Gastrocnemius medialis (tissue), 4 donors: ENCODE data around the gene TMEM132A. TPM values are rescaled to one million over a fixed set of nuclear protein-coding genes. Genes with fewer than 3 reads are reported as not detected.

Experiments
- ATAC-seq, 2 donors: fragments of 150-250 bp; one replicate each; pipeline ENCODE4 v1.9.1; 2016
- DNase-seq, 2 donors: peaks; one replicate each; pipeline ENCODE4 v3.0.0-alpha.2; 2019
- H3K27ac ChIP-seq, 4 donors: fragments of 200-600 bp; sonication (generic); 1 replicate in 1 of 4; 2 replicates in 3 of 4; pipeline ENCODE4 v1.5.1; 2016 to 2018; ENCODE audit warnings: mild to moderate bottlenecking in 2 of 4, moderate library complexity in 1 of 4
- H3K27me3 ChIP-seq, 3 donors: fragments of 200-600 bp; sonication (generic) in 2 of 3; 1 replicate in 1 of 3; 2 replicates in 2 of 3; pipeline versions ENCODE4 v1.5.1 to v1.6.0; 2016 to 2019; ENCODE audit warnings: mild to moderate bottlenecking in 1 of 3, moderate library complexity in 1 of 3
- H3K36me3 ChIP-seq, 2 donors: fragments of 200-600 bp; sonication (generic) in 1 of 2; one replicate each; pipeline ENCODE4 v1.5.1; 2017 to 2018
- H3K4me1 ChIP-seq, 2 donors: fragments of 200-600 bp; sonication (generic) in 1 of 2; one replicate each; pipeline ENCODE4 v1.5.1; 2016 to 2017; ENCODE audit warnings: mild to moderate bottlenecking in 2 of 2
- H3K4me3 ChIP-seq, 4 donors: fragments of 200-600 bp; sonication (generic) in 3 of 4; 1 replicate in 1 of 4; 2 replicates in 3 of 4; pipeline ENCODE4 v1.5.1; 2016 to 2019; ENCODE audit warnings: mild to moderate bottlenecking in 2 of 4
- H3K9me3 ChIP-seq, 3 donors: fragments of 200-600 bp; sonication (generic) in 2 of 3; 1 replicate in 1 of 3; 2 replicates in 2 of 3; pipeline ENCODE4 v1.5.1; 2016 to 2019
- CTCF ChIP-seq, 5 experiments: fragments of 450-650 bp in 3 of 5; fragments of 200-600 bp in 2 of 5; sonication (generic) in 2 of 5; IDR thresholded peaks in 4 of 5; conservative IDR thresholded peaks in 1 of 5; 1 replicate in 4 of 5; 2 replicates in 1 of 5; pipeline ENCODE4 v1.5.1; 2016 to 2019; ENCODE audit warnings: antibody characterized with exemption in 5 of 5, mild to moderate bottlenecking in 3 of 5, moderate library complexity in 3 of 5
- POLR2A ChIP-seq, 2 donors: fragments of 450-650 bp; IDR thresholded peaks; one replicate each; pipeline ENCODE4 v1.6.1; 2017; ENCODE audit warnings: antibody characterized with exemption in 2 of 2, mild to moderate bottlenecking in 2 of 2, moderate library complexity in 2 of 2
- in situ Hi-C, 4 donors: fragments of 200-750 bp; cut with MboI; loops; one replicate each; pipeline versions ENCODE4 v1.15.0 to v1.8.0; 2017; ENCODE audit warnings: low sequenced_read_pairs in 4 of 4
- intact Hi-C: fragments of 100-400 bp; cut with DNase I; formaldehyde crosslinking; loops from one replicate; pipeline ENCODE4 v1.15.1; 2023; ENCODE audit warnings: low total_unique reads
- total RNA-seq, 4 donors: library from RNA; depleted of rRNA; stranded (reverse); fragments of >200 nt; gene quantifications; one replicate each; pipeline versions ENCODE4 v1.1.0 to v1.2.3, GENCODE V29; 2016

TMEM132A gene
- total RNA-seq, 4 donors from 2014 or later = 2.5 to 3.7 (median 3.1) TPM

- no peak for DNase-seq
- in situ Hi-C loops (no loop called here), intact Hi-C loops (no loop called here)
- Histone ChIP-seq H3K36me3 (peaks cover 0 to 22% of the 10 kb centered on the region in 2 donors), H3K4me1 (peaks cover 6 to 16% of the 10 kb centered on the region in 2 donors), H3K4me3 (no peak overlapping the region), H3K27ac (no peak overlapping the region), H3K9me3 (no peaks in the 10 kb centered on the region), H3K27me3 (peaks cover 10 to 29% (median 21%) of the 10 kb centered on the region in 3 donors)
- TF ChIP-seq POLR2A (IDR thresholded peaks at IDR 0.05) = no peak
- TF ChIP-seq CTCF (IDR thresholded peaks at IDR 0.05 in 4 of 5, conservative IDR thresholded peaks at IDR 0.05 in 1 of 5) = no peak
- ATAC-seq = no peak
Observed at GRCh38 chr11:60925868-60926267, 1.6 kb downstream of the TMEM132A start.

GRCh38 chr11:60926500-60926899 lies 2.2 kb downstream of the TMEM132A start:
- H3K27ac ChIP-seq = no peak overlapping the region
- intact Hi-C loops (no loop called here), in situ Hi-C loops (no loop called here)
- no peak for DNase-seq
- TF ChIP-seq CTCF (IDR thresholded peaks at IDR 0.05 in 4 of 5, conservative IDR thresholded peaks at IDR 0.05 in 1 of 5) = no peak
- no peak for TF ChIP-seq POLR2A (IDR thresholded peaks at IDR 0.05)
- peaks cover 6 to 16% of the 10 kb centered on the region in 2 donors for H3K4me1 ChIP-seq
- H3K27me3 ChIP-seq = peaks cover 10 to 29% (median 21%) of the 10 kb centered on the region in 3 donors
- no peak for ATAC-seq
- H3K9me3 ChIP-seq = no peaks in the 10 kb centered on the region
- H3K4me3 ChIP-seq = no peak overlapping the region
- peaks cover 0 to 16% of the 10 kb centered on the region in 2 donors for H3K36me3 ChIP-seq

GRCh38 chr11:60927061-60927592 lies 2.9 kb downstream of the TMEM132A start:
- Histone ChIP-seq H3K4me3 (no peak overlapping the region), H3K27me3 (peaks cover 10 to 29% (median 21%) of the 10 kb centered on the region in 3 donors), H3K27ac (no peak overlapping the region), H3K4me1 (peaks cover 6 to 16% of the 10 kb centered on the region in 2 donors), H3K36me3 (peaks cover 0 to 10% of the 10 kb centered on the region in 2 donors), H3K9me3 (no peaks in the 10 kb centered on the region)
- TF ChIP-seq POLR2A (IDR thresholded peaks at IDR 0.05) = no peak
- no peak for TF ChIP-seq CTCF (IDR thresholded peaks at IDR 0.05 in 4 of 5, conservative IDR thresholded peaks at IDR 0.05 in 1 of 5)
- intact Hi-C loops (no loop called here), in situ Hi-C loops (no loop called here)
- no peak for ATAC-seq
- DNase-seq = no peak

- ATAC-seq (no peak), DNase-seq (no peak)
- Histone ChIP-seq H3K36me3 (peaks cover 0 to 5% of the 10 kb centered on the region in 2 donors), H3K4me3 (no peak overlapping the region), H3K27me3 (peaks cover 10 to 29% (median 21%) of the 10 kb centered on the region in 3 donors), H3K27ac (no peak overlapping the region), H3K9me3 (no peaks in the 10 kb centered on the region), H3K4me1 (peaks cover 6 to 16% of the 10 kb centered on the region in 2 donors)
- intact Hi-C loops = no loop called here
- TF ChIP-seq CTCF (IDR thresholded peaks at IDR 0.05 in 4 of 5, conservative IDR thresholded peaks at IDR 0.05 in 1 of 5) (no peak), POLR2A (IDR thresholded peaks at IDR 0.05) (no peak)
- in situ Hi-C loops = no loop called here
Observed at GRCh38 chr11:60927600-60927999, 3.3 kb downstream of the TMEM132A start.
